ENCODE data around the gene HPCA.

The HPCA gene

DNA sequence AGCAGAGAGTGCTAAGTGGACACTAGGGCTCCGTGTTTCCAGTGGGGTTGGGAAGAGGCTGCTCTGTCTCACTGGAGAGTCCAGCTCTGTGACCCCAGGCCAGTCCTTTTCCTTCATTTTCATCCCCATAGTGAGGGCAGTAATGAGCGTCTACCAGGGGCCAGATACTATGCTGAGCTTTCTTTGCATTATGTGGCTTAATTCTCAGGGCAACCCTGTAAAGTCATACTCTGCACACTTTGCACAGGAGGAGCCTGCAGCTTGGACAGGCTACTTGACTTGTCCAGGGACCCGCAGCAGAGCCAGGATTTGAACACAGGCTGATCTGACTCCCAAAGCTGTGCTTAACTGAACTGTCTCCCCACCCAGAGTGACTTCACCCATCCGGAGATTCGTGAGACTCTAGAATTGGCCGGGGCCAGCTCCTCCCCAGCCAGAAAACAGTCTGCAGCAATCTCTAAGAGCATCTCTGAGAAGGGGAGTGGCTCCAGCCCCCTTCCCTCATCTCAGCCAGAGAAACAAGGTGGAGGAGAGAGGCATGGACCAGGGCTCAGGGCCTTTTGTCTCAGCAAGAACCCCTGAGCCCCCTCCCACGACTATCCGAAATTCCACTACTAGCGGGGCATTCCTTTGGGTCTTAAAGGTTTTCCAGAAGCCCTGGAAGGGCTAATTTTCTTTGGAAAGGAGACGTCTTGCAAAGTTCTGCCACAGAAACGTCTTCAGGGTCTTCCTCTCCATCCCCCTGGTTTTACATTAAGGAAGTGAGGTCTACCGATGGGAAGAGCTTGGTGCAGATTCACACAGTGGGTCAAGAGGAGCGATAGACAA, 14.7 kb upstream of the HPCA start:
- DNase-seq (ENCODE audit: low read depth): no peak

DNA sequence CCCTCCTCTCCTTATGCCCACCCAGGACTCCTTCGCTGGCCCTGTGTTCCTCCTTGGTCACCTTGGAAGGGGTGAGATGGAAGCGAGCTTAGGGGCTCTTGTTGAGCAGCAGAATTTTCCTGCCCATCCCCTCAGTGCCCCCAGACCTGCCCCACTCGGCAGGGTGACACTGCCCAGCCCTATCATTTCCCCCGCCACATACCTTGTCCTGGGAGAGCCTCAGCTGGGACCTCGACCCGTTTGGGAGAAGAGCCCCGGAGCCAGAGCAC, 14.2 kb upstream of the HPCA start:
- DNase-seq (ENCODE audit: low read depth): no peak

DNA sequence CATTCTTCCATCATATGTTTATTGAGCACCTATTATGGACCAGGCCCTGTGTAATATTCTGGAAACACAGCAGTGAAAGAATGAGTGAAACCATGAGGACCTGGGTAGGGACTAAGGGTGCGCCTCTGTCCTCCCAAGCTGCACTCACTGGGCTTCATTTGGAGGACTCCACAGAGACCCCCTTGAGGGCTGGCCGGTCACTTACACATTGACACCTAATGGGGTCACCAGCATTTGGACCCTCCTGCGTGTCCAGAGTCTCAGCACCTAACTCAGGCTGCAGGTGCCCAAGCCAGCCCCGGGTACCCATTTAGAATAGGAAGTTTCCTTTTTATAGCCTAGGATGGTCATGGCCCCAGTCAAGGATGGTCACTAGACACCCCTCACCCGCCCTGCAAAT, 12.8 kb upstream of the HPCA start:
- DNase-seq (ENCODE audit: low read depth): no peak

DNA sequence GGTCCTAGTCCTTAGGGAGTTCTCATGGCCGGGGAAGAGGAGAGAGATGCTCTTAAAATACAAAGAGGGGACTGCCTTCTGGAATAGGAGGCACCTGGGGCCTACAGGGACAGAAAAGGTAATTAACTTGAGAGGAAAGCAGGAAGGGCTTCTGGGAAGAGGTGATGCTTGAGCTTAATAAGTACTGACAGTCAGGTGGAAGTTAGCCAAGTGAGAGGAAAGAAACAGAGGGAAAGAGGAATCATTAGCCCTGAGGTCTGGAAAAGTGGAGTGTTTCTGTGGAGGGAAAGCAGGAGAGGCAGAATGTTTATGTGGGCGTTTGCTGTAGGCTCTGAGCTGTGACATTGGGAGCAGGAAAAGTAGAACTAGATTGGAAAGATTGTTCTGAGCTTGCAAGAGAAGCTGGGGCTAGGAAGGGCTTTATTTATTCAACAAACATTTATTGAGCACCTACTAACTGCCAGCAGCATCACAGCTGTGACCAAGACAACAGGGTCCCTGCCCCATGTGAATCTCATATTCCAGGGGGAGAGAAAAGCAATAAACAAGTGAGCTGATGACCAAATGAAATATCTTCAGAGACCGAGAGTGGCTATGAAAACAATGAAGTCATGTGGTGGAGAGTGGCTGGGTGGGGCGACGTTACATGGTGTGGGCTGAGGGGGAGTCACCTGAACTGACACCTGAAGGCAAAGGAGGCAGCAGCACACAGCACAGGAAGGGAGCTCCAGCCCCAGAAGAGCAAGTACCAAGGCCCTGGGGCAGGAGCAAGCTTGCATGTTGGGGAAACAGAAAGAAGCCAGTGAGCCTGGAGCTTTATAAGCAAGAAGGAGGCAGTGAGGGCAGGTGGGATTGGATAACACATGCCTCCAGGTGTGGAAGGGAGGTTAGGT, 11.2 kb upstream of the HPCA start:
- DNase-seq (ENCODE audit: low read depth): no peak

DNA sequence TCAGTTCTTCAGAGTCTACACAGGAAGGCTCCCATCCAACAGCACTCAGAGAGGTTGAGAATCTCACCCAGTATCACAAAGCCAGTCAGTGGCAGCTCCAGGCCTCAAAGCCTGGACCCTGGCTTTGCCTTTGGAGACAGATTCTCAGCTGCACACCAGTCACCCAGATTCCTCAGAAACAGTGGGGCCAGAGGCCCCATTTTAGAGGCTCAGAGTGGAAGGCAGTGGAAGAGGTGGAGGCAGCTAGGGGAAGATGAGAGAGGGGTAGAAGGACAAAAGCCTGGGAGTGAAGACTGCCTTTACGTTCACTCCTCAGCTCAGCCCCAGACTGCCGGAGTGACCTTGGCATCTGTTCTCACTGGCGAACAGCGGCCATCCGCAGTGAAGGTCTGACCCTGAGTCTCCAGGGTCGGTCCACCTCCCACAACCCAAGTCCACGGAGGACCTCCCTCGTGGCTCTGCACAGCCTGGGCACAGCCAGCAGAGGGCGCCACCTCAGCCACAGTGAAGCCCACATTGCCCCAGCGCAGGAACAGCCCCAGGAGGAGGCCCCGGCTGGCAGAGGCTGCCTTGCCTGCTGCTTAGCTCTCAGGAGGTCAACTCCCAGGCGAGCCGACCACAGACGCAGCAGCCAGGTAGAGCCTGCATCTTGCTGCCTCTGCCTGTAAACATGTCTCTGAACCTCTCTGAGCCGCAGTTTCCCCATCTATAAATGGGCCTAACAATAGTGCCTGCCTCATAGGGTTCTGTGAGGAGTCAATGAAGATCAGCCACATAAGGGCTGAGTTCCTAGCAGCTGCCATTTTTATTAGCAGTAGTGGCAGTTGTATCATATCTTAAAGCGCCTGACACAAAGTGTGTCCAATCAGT, 9.7 kb upstream of the HPCA start:
- peak; percentile 27 for DNase-seq (ENCODE audit: low read depth)

DNA sequence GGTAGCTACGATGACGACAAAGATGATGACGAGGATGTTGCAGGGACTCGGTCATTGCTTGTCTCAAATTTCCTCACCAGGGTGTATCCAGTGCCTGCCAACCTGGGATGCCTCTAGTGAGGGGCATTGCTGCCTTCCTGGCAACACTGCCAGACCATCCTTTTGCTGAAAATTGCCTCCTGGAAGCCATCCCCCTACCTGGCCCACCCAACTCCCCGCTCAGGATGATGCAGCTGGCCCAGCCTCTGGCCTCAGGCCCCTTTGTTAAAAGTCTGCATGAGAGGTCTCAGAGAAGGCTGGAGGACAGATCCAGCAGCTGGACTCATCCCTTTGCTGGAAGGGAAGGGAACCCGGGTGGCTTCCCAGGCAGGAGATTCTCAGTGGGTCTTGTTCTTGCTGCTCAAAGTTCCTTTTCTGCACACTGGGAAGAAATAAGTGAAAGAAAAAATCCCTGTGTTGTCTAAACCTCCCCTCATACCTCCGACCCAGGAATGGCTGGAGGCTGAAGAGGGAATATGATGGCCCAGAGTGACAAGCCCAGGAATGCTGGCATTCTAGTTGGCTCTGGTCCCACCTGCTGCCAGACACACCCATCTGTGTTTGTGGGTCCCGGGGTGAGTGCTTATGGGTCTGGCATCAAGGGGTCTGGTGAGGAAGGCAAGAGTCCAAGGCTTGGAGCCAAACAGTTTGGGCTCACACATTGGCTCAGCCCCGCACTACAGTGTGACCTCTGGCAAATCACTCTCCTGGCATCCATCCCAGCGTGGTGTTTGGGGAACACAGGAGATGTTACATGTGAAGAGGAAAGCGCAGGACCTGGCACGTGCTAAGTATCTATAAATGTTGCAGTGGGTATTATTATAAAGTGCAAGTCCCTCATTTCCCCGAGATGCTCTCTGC, 8.8 kb upstream of the HPCA start:
- no peak for DNase-seq (ENCODE audit: low read depth)

DNA sequence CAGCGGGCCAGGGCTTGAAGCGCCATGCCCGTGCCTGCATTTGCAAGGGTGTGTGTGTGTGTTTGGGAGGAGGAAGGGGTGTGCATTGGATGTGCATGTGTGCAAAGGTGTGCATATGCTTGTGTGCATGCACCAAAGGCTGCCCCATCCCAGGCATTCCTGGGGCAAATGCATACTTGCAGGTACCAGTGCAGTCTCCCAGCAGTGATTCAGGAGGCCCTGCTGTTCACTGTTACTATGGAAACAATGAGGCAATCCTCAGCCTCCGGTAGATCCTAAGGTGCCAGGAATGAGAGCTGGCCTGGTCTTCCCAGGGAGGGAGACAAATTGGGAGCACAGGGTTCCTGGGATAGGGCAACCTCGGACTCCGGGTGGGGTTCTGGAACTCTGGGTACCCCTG, 8.1 kb upstream of the HPCA start:
- DNase-seq (ENCODE audit: low read depth): no peak

DNA sequence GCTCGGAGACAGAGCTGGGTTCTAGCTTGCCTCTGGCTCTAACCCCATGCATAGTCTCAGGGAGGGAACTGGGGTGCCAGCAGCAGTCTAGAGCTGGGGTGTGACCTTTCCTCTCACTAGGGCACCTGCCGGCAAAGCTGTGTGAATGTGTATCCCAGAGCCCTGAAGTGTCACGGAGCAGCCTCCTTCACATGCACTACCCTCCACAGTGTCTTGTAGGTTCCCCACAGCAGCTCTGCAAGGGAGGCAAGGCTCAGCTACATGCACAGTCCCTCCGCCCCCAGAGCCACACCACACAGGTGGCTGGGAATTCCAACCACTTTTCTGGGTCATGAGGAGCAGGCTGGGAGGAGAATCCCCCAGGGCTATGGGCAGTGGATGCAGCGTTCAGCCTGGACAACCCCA, 7.7 kb upstream of the HPCA start:
- no peak for DNase-seq (ENCODE audit: low read depth)

DNA sequence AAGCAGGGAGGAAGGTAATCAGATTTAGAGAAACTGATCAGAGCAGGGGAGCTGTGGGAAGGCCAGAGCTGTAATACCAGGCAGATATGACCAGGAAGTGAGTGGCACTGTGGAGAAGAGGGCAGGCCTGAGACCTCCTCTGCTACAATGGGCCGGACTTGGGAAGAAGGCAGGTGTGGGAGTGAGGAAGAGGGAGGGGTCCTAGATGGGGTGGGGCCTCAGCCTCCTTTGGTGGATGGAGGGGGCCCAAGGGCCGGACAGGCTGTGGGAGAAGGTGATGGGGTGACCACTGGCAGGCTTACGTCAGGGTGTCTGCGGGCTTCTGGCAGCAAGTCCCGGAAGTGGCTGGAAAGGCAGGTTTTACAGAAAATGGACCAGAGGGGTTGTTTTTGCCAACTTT, 5.0 kb upstream of the HPCA start:
- DNase-seq (ENCODE audit: low read depth): no peak

DNA sequence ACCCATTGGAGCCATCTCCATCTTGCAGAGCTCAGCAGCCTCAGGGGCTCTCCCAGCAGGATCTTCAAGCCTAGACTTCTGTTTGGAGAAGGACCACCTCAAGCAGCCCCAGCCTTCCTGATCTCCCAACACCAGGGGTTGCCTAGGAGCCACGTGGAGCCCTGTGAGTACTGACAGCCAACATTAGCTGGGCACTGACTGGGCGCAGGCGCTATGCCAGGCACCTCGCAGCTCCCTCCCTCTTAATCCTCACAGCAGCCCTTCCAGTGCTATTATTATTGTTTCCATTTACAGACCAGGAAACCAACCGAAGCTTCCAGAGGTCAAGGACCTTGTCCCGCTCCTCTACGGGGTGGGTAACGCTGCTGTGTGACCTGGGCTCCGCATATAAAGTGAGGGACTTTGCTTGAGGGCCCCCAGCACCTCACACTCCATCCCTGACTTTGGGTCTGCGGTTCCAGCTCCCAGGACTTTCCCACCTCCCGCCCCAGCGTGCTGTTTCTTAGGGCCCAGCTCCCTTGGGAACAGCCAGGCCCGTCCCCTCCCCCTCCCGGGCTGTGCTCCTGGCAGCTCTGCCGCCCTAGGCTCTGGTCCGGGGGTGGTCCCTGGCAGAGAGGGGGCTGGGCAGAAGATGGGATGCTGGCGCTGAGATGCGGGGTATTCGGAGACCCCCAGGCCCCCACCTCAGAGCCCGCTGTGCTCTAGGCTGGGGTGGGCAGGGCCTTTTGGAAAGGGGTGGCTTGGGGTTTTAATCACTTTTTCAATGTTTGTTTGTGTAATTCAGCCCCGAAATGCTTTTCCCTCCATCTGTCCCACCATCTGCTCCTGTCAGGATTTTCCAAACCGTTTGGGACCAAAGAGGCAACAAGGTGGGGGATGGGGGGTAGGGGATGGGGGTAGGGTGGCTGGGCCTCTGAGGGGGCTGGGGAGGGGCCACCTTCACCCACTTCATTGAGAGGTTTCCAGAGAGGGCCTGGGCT, 4.1 kb upstream of the HPCA start:
- DNase-seq (ENCODE audit: low read depth): no peak

DNA sequence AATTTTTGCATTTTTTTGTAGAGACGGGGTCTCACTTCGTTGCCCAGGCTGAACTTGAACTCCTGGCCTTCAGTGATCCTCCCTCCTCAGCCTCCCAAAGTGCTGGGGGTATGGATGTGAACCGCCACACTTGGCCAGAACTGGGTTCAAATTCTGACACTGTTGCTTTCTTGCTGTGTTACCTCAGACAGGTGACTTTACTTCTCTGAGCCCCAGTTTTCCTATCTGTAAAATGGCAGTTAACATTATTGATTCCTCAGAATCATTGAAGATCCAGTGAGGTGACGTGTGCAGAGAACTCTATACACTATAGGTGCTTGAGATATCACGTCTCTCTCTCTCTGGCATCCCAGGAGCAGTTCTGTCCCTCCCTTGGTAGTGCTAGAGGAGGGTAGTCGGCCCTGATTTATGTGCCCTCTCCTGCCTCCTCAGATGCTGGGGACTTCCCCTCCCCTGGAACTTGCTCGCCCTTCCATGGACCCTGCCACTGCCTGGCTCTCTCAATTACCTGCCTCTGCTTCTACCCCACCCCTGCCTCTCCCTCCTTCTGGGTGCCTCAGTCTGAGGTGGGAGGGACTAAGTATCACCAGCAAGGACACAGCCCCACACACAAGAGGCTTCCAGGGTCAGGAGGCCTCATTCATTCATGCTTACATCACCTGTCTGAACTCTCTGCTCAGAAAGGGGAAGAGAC, 2.8 kb upstream of the HPCA start:
- no peak for DNase-seq (ENCODE audit: low read depth)

DNA sequence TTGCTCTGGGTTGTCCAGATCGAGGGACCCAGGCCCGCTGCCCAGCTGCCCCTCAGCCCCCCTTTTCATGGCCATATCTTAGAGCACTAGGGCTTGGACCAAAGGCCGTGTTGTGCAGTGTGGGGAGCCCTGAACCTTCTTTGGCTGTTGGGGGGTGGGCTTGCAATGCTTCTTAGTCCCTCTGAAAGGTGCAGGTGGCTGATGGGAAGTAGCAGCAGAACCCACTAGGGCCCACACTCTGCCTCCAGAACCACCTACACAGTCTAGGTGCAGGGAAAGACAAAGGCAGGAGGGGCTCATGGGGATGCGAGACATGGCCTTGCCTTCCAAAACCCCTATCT, 2.3 kb upstream of the HPCA start:
- no peak for DNase-seq (ENCODE audit: low read depth)

DNA sequence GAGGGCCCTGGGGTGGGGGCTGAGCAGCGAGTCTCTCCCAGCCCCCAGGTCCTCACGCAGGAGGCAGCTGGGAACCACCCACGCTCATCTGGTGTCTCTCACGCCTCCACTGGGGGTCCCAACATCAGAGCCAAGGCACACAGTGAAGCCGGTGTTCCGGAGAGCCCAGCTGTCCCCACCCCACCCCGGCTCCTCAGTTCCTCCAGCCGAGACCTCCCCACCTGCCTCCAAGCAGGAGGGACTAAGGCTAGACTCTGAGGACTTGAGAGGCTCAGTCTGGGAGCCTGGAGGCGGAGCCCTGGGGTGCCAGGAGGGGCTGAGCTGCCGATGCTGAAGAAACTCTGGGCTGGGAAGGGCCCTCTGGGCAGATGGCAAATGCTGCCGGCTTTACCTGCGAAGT, 1.6 kb upstream of the HPCA start:
- DNase-seq (ENCODE audit: low read depth): no peak

DNA sequence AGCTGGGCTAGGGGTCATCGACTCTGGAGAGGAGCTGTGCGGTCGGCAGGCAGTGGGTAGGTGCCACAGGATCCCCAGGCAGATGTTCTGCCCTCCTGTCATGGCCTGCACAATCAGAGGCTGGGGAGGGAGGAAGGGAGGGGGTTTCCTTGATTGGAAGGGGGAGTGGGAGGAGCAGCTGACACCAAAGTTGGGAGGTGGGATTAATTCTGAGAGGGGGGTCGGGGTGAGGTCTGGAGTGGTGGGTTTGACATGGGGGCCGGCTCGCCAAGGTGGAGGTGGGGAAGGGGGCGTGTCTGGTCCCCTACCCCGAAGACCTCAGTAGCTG, 651 bp upstream of the HPCA start:
- no peak for DNase-seq (ENCODE audit: low read depth)

DNA sequence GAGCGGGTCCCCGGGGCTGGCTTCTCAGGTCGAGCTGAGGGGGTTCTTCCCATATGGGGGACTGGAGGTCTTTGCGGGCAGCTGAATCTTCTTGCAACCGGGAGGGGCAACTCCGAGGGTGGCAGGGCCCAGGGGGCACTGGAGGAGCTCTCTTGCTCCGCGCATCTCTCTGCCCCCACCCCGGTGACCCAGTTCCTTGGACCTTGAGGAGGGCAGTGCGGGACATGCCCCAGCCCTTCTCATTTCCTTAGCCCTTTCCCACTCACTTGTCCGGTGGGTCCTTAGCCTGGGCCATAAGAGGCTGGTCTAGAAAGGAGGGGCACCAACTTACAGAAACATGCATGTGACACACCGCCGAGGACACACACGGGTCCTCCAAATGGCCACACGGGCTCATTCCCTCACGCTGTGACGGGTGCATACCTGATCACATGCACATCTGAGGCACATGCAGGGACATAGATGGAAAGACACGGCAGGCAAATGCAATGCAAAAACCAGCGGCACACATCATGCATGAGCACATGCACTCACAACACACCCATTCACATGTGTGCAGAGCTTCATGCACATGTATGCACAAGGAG, 630 bp downstream of the HPCA start:
- DNase-seq (ENCODE audit: low read depth): no peak

DNA sequence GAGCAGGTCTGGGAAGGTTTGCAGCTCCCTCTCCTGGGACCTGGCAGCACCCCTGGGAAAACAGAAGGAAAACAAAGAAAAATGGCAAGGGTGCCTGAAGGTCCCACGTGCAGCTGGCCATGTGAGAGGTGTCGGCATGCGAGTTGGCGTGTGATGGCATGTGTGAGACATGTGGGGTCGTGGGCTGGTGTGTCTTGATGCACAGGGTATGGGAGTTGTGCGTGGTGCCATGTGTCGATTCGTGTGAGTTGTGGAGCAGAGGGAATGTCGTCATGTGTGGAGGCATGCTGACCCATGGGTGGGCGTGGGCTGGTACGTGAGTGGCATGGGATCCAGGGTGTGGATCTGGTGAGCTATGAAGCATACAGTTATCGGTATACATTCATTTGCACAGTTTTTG, 1.3 kb downstream of the HPCA start:
- DNase-seq (ENCODE audit: low read depth): no peak

DNA sequence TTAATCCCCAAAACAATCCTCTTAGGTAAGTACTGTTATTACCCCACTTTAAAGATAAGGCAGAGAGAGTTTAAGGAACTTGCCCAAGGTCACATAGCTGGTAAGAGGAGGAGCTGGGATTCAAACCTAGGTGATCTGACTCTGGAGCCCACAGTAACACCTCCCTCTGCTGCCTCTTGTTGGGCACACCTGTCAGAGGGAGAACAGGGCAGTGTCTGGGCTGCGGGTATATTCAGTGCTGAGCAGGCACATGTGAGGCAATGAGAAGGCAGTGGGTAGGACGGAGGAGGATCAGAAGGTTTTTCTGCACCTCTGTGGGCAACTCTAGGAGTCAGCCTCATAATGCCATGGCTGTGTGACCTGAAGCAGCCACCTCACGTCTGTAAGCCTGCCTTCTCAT, 1.8 kb downstream of the HPCA start:
- no peak for DNase-seq (ENCODE audit: low read depth)

DNA sequence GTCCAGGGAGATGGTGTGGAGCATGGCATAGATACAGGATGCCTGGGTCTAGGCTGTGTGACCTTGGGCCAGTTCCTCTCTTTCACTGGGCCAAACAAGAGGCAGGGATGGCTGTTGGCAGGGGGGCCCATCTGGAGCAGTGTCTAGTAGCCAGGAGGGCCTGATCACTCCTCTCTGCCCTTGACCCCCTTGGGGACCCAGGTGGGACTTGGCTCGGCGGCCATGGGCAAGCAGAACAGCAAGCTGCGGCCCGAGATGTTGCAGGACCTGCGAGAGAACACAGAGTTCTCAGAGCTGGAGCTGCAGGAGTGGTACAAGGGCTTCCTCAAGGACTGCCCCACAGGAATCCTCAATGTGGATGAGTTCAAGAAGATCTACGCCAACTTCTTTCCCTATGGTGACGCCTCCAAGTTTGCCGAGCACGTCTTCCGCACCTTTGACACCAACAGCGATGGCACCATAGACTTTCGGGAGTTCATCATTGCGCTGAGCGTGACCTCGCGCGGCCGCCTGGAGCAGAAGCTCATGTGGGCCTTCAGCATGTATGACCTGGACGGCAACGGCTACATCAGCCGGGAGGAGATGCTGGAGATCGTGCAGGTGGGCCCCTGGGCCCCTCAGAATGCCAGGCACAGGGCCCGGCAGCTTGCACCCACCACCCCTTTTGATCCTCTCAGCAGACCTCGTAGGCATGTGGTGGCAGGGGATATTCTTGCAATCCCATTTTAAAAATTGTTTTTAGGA, 2.6 kb downstream of the HPCA start:
- no peak for DNase-seq (ENCODE audit: low read depth)

DNA sequence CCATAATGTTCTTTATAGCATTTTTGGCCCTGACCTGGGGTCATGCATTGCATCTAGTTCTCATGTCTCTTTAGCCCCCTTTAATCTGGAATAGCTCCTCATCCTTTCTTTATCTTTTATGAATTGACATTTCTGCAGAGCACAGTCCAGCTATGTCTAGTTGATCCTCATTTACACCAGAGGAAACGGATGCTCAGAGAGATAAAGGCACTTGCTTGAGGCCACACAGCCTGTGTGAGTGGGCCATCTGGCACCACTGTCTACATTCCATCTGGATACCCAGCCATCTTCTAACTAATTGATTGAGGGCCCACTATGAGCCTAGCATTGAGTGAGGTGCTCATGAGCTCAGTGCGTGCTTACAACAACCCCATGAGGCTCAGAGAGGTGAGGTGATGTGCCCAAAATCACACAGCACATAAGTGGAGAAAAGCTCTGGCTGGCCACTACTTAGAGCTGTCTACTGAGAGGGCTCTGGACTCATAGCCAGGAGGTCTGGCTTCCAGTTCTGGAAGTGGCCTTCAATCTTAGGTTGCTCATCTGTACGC, 3.5 kb downstream of the HPCA start:
- DNase-seq (ENCODE audit: low read depth): no peak

All from stimulated activated CD8-positive, alpha-beta memory T cell treated with anti-CD3 and anti-CD28 coated beads, Interleukin-12 subunit alpha, Interleukin-12 subunit beta, amount 100 ng/mL, for 4 hours (primary cell).